ENCODE measurements around the gene EIF2A.
A peak's percentile ranks its signal among the peaks of the same experiment; 100 is the strongest.

Gene EIF2A

DNA sequence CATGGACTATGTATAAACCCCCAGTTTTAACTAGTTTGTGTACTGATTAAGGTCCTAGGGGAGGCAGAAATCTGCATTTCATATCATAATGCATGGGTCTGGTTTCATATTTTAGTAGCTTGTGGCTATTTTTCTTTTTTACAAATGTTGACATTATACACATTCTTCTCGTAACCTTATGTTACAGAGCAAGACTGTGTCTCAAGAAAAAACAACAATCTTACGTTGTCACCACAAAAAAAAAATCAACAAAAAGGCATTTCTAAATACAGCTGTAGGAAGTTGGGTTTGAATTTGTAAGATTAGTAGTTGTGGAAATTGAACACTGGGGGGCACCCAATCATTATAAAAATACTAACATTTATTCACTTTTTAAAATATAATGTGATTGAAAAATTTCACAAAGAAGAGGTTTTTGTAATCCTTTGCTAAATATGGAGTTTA lies 18.2 kb upstream of the EIF2A start:
- Mint-ChIP-seq H3K36me3 (ENCODE audit: low read depth) (no peaks in the 10 kb centered on the region), H3K27me3 (no peaks in the 10 kb centered on the region), H3K9me3 (no peaks in the 10 kb centered on the region), H3K4me3 (no peak overlapping the region), H3K27ac (no peak overlapping the region), H3K4me1 (peaks cover 12% of the 10 kb centered on the region)
- ATAC-seq = no peak
- no peak for DNase-seq

DNA sequence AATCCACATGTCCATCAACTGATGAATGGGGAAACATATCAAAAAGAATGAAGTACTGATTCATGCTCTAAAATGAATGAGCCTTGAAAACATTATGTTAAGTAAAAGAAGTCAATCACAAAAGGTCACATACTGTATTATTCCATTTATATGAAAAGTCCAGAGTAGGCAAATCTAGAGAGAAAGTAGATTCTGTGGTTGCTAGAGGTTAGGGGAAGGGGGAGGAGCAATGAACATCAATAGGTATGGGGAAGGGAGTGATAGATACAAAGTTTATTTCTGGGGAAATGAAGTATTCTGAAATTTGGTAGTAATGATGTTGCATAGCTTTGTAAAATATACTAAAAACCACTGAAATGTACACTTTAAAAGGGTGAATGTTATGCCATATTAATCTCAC lies 14.8 kb upstream of the EIF2A start:
- DNase-seq (no peak), ATAC-seq (peak; percentile 93)
- peak overlapping the region; percentile 41 for H3K27ac Mint-ChIP-seq
- no peaks in the 10 kb centered on the region for H3K27me3 Mint-ChIP-seq
- no peaks in the 10 kb centered on the region for H3K9me3 Mint-ChIP-seq
- H3K4me3 Mint-ChIP-seq = no peak overlapping the region
- no peaks in the 10 kb centered on the region for H3K36me3 Mint-ChIP-seq (ENCODE audit: low read depth)
- peaks cover 12% of the 10 kb centered on the region for H3K4me1 Mint-ChIP-seq

DNA sequence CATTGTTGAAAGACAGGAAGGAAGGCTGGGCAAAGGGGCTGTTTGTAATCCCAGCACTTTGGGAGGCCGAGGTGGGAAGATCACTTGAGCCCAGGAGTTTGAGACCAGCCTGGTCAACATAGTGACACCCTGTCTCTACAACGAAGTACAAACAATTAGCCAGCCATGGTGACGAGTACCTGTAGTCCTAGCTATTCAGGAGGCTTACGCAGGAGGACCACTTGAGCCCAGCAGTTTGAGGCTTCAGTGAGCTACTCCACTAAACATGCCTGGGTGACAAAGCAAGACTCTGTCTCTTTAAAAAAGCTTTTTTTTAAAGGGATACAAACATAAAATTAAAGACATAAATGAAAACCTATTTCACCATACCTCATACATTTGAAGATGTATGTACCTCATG lies 11.4 kb upstream of the EIF2A start:
- H3K27ac Mint-ChIP-seq = no peak overlapping the region
- DNase-seq (no peak), ATAC-seq (no peak)
- no peaks in the 10 kb centered on the region for H3K36me3 Mint-ChIP-seq (ENCODE audit: low read depth)
- H3K4me3 Mint-ChIP-seq = no peak overlapping the region
- H3K4me1 Mint-ChIP-seq = peaks cover 12% of the 10 kb centered on the region
- no peaks in the 10 kb centered on the region for H3K27me3 Mint-ChIP-seq
- no peaks in the 10 kb centered on the region for H3K9me3 Mint-ChIP-seq

DNA sequence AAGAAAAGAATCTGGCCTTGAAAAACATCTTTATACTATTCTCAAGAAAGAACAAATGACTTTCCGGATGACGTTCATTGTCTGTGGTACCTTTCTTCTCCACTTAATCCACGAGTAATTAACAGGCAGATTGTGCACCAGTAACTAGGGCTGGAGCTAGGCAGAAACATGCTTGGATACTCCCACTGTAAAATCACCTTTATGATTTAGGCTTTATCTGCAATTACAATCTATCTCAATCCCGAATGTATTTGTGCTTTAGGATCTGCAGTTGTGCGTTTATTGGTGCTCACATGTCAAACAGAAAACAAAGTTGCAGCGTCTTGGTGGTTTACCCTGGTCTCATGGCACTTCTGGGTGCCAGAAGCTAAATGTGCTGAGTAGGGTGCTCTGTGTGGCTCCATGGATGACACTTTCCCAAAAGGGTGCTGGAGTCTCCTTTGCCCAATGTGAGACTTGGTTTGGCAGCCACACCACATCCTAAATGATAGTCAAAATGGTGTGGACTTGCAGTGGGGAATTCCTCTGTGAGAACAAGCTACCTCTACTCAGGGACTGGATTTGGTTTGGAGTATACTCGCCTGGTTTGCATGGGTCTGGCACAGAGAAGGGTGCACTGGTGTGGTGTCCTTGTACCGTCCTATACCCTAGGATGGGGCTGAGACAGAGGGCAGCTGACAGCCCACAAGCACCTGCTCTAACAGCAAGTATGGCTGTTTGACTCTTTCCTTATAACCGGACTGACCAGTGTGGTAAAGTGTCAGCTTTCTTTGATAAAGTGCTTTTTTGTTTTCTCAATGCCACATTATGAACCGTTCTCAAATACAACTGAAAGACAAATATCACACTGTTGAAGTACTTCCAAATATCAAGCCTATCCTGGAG lies 8.0 kb upstream of the EIF2A start:
- no peak for ATAC-seq
- Mint-ChIP-seq H3K4me1 (peaks cover 25% of the 10 kb centered on the region), H3K4me3 (no peak overlapping the region), H3K27me3 (no peaks in the 10 kb centered on the region), H3K27ac (no peak overlapping the region), H3K36me3 (ENCODE audit: low read depth) (peaks cover 24% of the 10 kb centered on the region), H3K9me3 (no peaks in the 10 kb centered on the region)
- no peak for DNase-seq

DNA sequence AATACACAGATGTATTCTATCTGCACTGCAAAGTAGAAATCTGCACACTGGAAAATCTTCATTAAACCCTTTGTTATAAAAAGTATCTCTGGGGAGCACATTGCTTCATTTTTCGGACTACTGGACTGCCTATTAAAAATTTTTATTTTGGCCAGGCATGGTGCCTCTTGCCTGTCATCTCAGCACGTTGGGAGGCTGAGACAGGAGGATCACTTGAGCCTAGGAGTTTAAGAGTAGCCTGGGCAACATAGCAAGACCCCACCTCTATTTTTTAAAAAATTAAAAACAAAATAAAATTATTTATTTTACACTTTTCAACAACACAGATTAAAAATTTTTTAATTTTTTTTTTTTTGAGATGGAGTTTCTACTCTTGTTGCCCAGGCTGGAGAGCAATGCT lies 6.3 kb upstream of the EIF2A start:
- ATAC-seq = no peak
- Mint-ChIP-seq H3K36me3 (ENCODE audit: low read depth) (peaks cover 37% of the 10 kb centered on the region), H3K4me1 (peaks cover 39% of the 10 kb centered on the region), H3K27me3 (no peaks in the 10 kb centered on the region), H3K4me3 (no peak overlapping the region), H3K9me3 (no peaks in the 10 kb centered on the region), H3K27ac (no peak overlapping the region)
- no peak for DNase-seq

DNA sequence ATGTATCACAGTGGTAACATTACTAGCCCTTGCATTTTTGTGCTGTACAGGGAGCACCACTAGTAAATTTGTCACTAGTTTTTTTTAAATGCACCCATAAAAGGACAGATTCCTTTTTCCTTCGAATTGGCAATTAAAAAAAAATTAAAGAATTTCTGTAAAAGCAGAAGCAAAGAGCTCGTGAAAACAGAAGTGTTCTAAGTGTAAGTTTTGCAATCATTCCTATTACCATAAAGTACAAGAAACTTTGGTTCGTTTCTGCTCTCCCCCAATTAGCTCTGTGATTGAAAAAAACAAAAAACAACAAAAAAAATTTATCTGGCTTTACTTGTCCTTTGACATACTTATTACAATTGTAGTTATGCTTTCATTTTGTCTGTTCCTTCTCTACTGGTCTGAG lies 5.6 kb upstream of the EIF2A start:
- Mint-ChIP-seq H3K4me3 (no peak overlapping the region), H3K27ac (peak overlapping the region; percentile 30), H3K27me3 (no peaks in the 10 kb centered on the region), H3K36me3 (ENCODE audit: low read depth) (peaks cover 40% of the 10 kb centered on the region), H3K9me3 (no peaks in the 10 kb centered on the region), H3K4me1 (peaks cover 39% of the 10 kb centered on the region)
- ATAC-seq = no peak
- DNase-seq = no peak

DNA sequence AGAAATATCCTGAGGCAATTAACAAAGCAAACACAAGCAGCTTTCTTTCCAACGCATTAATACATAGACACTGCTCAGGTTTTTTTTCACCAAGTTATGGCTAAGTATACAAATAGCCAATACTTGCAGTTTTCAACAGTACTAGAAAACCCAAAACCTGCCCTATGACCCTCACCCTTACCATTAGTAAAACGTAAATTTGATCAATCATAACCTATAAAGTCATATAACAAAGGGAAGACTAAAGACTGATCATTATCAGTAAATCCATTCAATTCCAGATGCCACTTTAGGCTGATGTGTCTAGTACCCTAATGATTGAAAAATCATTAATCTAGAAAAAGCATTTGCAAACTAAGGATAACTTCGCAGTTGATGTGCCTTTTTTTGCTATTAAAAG lies 3.5 kb upstream of the EIF2A start:
- no peaks in the 10 kb centered on the region for H3K27me3 Mint-ChIP-seq
- H3K4me3 Mint-ChIP-seq = peak overlapping the region; percentile 99
- H3K4me1 Mint-ChIP-seq = peaks cover 48% of the 10 kb centered on the region
- ATAC-seq (no peak), DNase-seq (no peak)
- H3K36me3 Mint-ChIP-seq (ENCODE audit: low read depth) = peaks cover 47% of the 10 kb centered on the region
- H3K27ac Mint-ChIP-seq = no peak overlapping the region
- H3K9me3 Mint-ChIP-seq = no peaks in the 10 kb centered on the region

DNA sequence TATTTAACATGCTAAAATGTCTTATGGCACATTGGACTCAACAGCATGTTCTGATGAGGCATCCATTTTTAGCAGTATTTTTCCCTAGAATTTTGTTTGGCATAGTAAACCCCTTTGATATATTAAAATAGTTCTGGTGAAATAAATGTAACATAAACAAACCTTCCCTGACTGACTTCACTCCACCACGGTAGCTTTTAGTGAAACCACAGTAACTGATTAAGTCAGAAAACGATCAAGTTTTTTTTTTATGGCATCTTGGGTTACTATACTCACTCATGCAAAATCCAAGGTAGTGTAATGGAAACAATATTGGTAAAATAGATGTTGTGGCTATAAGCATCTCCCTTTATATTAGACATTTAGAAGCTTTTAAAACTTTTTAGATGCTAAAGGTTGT lies 3.1 kb upstream of the EIF2A start:
- ATAC-seq = no peak
- DNase-seq = no peak
- Mint-ChIP-seq H3K4me1 (peaks cover 52% of the 10 kb centered on the region), H3K27ac (peak overlapping the region; percentile 99), H3K36me3 (ENCODE audit: low read depth) (peaks cover 50% of the 10 kb centered on the region), H3K9me3 (no peaks in the 10 kb centered on the region), H3K27me3 (no peaks in the 10 kb centered on the region), H3K4me3 (peak overlapping the region; percentile 99)

DNA sequence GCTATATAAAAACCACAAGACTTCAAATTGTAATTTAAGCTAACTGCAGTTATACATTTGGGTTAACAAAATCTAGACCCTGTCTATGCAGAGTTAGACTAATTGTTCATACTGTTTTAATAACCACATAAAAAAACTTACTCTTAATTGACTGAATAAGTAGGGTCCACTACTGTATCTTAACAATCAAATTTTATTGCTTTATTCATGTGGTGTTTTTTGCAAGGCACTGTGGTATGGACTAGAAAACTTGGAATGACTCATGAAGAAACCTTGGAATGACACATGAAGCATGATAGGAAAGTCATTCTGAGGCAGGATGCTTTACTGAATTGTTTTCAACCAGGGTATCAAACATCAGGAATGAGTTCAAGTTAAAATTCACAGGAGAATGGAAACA lies 2.5 kb upstream of the EIF2A start:
- DNase-seq = no peak
- H3K27me3 Mint-ChIP-seq = no peaks in the 10 kb centered on the region
- H3K4me1 Mint-ChIP-seq = peaks cover 56% of the 10 kb centered on the region
- no peak for ATAC-seq
- peaks cover 52% of the 10 kb centered on the region for H3K36me3 Mint-ChIP-seq (ENCODE audit: low read depth)
- H3K9me3 Mint-ChIP-seq = no peaks in the 10 kb centered on the region
- H3K27ac Mint-ChIP-seq = peak overlapping the region; percentile 99
- peak overlapping the region; percentile 99 for H3K4me3 Mint-ChIP-seq

DNA sequence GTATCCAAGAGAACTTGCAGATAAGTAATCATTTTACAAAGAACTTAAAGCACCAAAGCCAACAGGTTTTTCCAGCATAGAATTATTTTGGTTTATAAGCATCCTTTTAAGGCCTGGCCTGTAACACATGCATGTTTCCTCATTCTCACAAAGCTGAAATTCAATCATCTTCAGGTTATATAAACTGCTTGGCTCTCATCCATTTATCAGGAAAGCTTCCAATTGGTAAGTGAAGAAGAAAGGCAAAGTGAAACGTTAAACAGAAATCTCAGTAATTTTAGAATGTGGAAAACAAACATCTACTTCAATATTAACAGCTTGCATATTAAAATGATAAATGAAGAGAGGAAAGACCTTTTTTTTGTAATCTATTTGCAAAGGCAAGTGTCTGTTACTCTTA lies 1.9 kb upstream of the EIF2A start:
- DNase-seq (no peak), ATAC-seq (no peak)
- peaks cover 63% of the 10 kb centered on the region for H3K4me1 Mint-ChIP-seq
- H3K4me3 Mint-ChIP-seq = peak overlapping the region; percentile 99
- H3K9me3 Mint-ChIP-seq = no peaks in the 10 kb centered on the region
- H3K36me3 Mint-ChIP-seq (ENCODE audit: low read depth) = peaks cover 57% of the 10 kb centered on the region
- H3K27ac Mint-ChIP-seq = peak overlapping the region; percentile 99
- no peaks in the 10 kb centered on the region for H3K27me3 Mint-ChIP-seq

DNA sequence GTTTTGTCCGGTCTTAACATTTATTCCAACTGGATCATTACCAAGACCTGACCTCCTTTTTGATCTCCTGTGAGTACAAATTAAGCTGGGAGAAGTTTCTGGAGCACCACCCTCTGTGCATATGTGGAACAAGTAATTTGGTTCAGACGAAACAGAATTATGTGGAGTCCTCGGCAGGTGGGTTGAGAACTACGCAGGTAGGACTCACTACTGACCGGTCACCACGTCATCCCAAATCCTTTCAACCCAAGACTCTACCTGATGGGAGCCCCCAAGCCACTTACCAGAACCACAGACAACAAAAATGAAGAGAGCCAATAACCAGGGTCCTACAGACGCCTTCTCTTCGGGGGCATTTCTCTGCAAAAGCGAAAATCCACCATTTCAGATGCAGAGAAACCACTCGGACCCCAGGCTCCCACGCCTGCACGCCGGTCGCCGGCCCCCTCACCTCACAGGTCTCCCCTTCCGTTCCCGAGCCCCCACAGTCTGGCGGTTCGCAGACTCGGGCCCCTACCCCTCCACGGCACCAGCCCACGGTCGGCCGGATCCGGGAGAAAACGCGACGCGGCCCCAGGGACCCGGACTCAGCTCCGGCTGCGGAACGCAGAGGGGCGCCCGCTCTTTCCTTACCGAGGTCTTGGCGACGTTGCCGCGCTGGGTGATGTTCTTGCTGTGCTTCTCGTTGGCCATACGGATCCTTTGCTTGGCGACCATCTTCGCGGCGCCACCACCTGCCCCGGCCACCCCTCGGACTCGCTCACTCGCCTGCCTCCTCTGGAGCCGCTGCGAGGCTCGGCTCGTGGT lies 965 bp upstream of the EIF2A start:
- peaks cover 60% of the 10 kb centered on the region for H3K36me3 Mint-ChIP-seq (ENCODE audit: low read depth)
- DNase-seq = peak; percentile 48

DNA sequence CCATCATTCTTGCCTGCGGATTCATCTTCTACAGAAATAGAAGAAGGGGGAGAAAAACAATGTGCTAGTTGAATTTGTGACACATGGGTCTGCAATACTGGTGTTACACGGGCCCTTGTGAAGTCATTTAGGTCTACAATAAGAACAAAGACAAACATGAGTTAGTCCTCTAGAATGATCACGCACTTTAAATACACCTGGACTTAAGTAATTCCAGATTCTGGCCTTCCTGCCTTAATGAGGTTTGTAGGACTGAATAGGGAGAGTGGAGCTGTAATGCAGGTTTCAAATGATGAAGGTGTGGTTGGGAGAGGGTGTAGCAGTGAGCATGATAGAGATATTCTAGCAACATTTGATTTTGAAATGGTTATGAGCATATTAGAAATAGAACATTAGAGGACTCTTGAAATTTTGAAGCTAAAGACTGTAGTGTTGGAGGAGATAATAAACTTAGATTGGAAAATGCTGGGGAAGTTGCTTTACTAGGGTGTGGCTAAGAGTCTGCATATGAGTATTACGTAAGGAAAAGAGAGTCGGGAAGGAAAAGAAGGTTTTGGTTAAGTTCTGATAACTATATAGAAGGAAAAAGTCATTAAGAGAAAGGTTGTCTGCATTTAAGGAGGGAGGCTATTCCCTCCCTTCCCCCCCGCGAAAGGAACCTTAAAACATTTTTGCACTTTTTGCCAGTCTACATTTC lies 606 bp downstream of the EIF2A start:
- DNase-seq (no peak), ATAC-seq (no peak)
- Mint-ChIP-seq H3K27me3 (no peaks in the 10 kb centered on the region), H3K9me3 (no peaks in the 10 kb centered on the region), H3K27ac (peak overlapping the region; percentile 99), H3K4me3 (peak overlapping the region; percentile 99), H3K36me3 (ENCODE audit: low read depth) (peaks cover 56% of the 10 kb centered on the region), H3K4me1 (peaks cover 61% of the 10 kb centered on the region)

More for the DNA sequence above, 965 bp upstream of the EIF2A start:
- H3K9me3 Mint-ChIP-seq = no peaks in the 10 kb centered on the region
- ATAC-seq = peak; percentile 9
- no peaks in the 10 kb centered on the region for H3K27me3 Mint-ChIP-seq
- peak overlapping the region; percentile 99 for H3K4me3 Mint-ChIP-seq
- peak overlapping the region; percentile 99 for H3K27ac Mint-ChIP-seq
- H3K4me1 Mint-ChIP-seq = peaks cover 66% of the 10 kb centered on the region

DNA sequence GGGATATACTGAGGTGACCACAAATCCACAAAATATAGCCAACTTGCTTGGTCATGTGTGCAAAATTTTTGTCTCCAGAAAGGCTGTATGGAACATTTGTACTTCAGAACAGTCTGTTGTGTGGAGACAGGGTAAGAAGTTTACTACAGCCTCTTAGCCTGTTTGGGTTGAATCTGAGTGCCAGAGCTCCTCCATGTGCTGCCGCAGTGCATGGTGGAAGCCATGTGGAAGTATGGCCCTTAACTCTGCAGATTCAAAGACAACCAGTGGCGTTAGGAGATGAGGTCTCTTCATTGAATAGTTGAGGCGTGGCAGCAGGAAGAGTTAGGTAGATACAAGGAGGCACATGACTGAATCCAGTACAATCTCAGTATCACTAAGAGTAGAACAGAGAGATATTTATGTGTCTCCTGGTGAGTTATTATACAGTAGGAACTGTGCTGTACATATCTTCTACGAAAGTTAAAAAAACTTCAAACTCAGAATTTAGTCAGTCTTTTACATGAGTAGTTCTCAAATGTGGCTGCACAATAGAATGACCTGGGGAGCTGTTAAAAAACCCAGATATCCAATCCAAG lies 9.4 kb downstream of the EIF2A start:
- Mint-ChIP-seq H3K36me3 (ENCODE audit: low read depth) (peaks cover 61% of the 10 kb centered on the region), H3K27ac (peak overlapping the region; percentile 64)
- ATAC-seq = no peak

DNA sequence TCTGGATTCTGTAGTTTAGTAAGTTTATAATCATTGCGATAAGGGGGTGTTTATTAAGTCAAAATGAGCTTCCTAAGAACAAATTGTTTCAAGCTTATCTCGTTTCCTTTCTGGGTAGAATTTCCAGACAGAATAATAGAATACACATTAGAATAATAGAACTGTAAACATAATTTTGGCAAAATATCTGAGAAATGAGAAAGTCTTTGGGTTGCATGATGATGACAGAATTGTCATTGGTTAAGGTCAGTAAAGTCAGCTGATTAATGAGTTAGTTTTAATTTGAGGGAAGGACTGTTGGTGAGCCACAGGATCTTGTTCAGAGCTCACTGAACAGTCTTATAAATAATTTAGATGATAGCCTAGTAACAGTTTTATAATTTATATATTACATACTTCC lies 10.2 kb downstream of the EIF2A start:
- ATAC-seq (no peak), DNase-seq (no peak)
- Mint-ChIP-seq H3K9me3 (no peaks in the 10 kb centered on the region), H3K27me3 (no peaks in the 10 kb centered on the region), H3K4me1 (peaks cover 37% of the 10 kb centered on the region), H3K4me3 (no peak overlapping the region), H3K27ac (no peak overlapping the region), H3K36me3 (ENCODE audit: low read depth) (peaks cover 58% of the 10 kb centered on the region)

More for the DNA sequence above, 9.4 kb downstream of the EIF2A start:
- no peaks in the 10 kb centered on the region for H3K27me3 Mint-ChIP-seq
- DNase-seq = no peak
- H3K4me1 Mint-ChIP-seq = peaks cover 42% of the 10 kb centered on the region
- no peaks in the 10 kb centered on the region for H3K9me3 Mint-ChIP-seq
- H3K4me3 Mint-ChIP-seq = no peak overlapping the region
